ENCODE results near the gene IFNA10. TPM values are rescaled to one million over a fixed set of nuclear protein-coding genes. Genes with fewer than 3 reads are reported as not detected.

The IFNA10 gene
- total and polyA plus RNA-seq, 2 of the 13 experiments (the other 11 are each of a cell fraction or from before 2014, with no cell fraction given): not detected

Small RNA genes within 50 kb of the gene (small RNA-seq; reads per million reads assigned to genes)
- gene RF00019 (ENCODE audit: insufficient read depth in 2 of 3, insufficient read length in 3 of 3, low read depth in 2 of 3, low replicate concordance in 1 of 3): 0 reads per million in 3 experiments

Other genes starting within 250 kb of the IFNA10 start
- gene HACD4, start 175.5 kb downstream of the IFNA10 start, total RNA-seq (2016; rRNA removed; fragmentation: Illumina TruSeq; extraction: Trizol): not detected in 2 replicates
- gene HACD4, start 175.5 kb downstream of the IFNA10 start, polyA plus RNA-seq (2011; rRNA removed): not detected in 2 replicates
- gene IFNB1, start 129.2 kb downstream of the IFNA10 start, total RNA-seq (2016; rRNA removed; fragmentation: Illumina TruSeq; extraction: Trizol): not detected in 2 replicates
- gene IFNB1, start 129.2 kb downstream of the IFNA10 start, polyA plus RNA-seq (2011; rRNA removed): not detected in 2 replicates
- not detected in 2 replicates for gene IFNW1, start 65.3 kb downstream of the IFNA10 start, total RNA-seq (2016; rRNA removed; fragmentation: Illumina TruSeq; extraction: Trizol)
- not detected in 2 replicates for gene IFNW1, start 65.3 kb downstream of the IFNA10 start, polyA plus RNA-seq (2011; rRNA removed)
- gene IFNA21, start 40.5 kb downstream of the IFNA10 start, total RNA-seq (2016; rRNA removed; fragmentation: Illumina TruSeq; extraction: Trizol): not detected in 2 replicates
- not detected in 2 replicates for gene IFNA21, start 40.5 kb downstream of the IFNA10 start, polyA plus RNA-seq (2011; rRNA removed)
- not detected in 2 replicates for gene IFNA4, start 19.6 kb downstream of the IFNA10 start, total RNA-seq (2016; rRNA removed; fragmentation: Illumina TruSeq; extraction: Trizol)
- gene IFNA4, start 19.6 kb downstream of the IFNA10 start, polyA plus RNA-seq (2011; rRNA removed): not detected in 2 replicates
- not detected in 2 replicates for gene IFNA7, start 4.9 kb downstream of the IFNA10 start, total RNA-seq (2016; rRNA removed; fragmentation: Illumina TruSeq; extraction: Trizol)
- not detected in 2 replicates for gene IFNA7, start 4.9 kb downstream of the IFNA10 start, polyA plus RNA-seq (2011; rRNA removed)
- not detected in 2 replicates for gene IFNA16, start 10.2 kb upstream of the IFNA10 start, total RNA-seq (2016; rRNA removed; fragmentation: Illumina TruSeq; extraction: Trizol)
- not detected in 2 replicates for gene IFNA16, start 10.2 kb upstream of the IFNA10 start, polyA plus RNA-seq (2011; rRNA removed)
- not detected in 2 replicates for gene IFNA17, start 21.1 kb upstream of the IFNA10 start, total RNA-seq (2016; rRNA removed; fragmentation: Illumina TruSeq; extraction: Trizol)
- gene IFNA17, start 21.1 kb upstream of the IFNA10 start, polyA plus RNA-seq (2011; rRNA removed): not detected in 2 replicates
- not detected in 2 replicates for gene IFNA14, start 32.9 kb upstream of the IFNA10 start, total RNA-seq (2016; rRNA removed; fragmentation: Illumina TruSeq; extraction: Trizol)
- not detected in 2 replicates for gene IFNA14, start 32.9 kb upstream of the IFNA10 start, polyA plus RNA-seq (2011; rRNA removed)
- gene IFNA5, start 98.2 kb upstream of the IFNA10 start, total RNA-seq (2016; rRNA removed; fragmentation: Illumina TruSeq; extraction: Trizol): not detected in 2 replicates
- not detected in 2 replicates for gene IFNA5, start 98.2 kb upstream of the IFNA10 start, polyA plus RNA-seq (2011; rRNA removed)
- 17.7 and 32.7 TPM in 2 replicates for gene KLHL9, start 128.3 kb upstream of the IFNA10 start, total RNA-seq (2016; rRNA removed; fragmentation: Illumina TruSeq; extraction: Trizol)
- gene KLHL9, start 128.3 kb upstream of the IFNA10 start, polyA plus RNA-seq (2011; rRNA removed): 8.1 and 8.7 TPM in 2 replicates
- not detected in 2 replicates for gene IFNA6, start 143.7 kb upstream of the IFNA10 start, total RNA-seq (2016; rRNA removed; fragmentation: Illumina TruSeq; extraction: Trizol)
- gene IFNA6, start 143.7 kb upstream of the IFNA10 start, polyA plus RNA-seq (2011; rRNA removed): not detected in 2 replicates
- gene IFNA13, start 160.9 kb upstream of the IFNA10 start, total RNA-seq (2016; rRNA removed; fragmentation: Illumina TruSeq; extraction: Trizol): not detected in 2 replicates
- gene IFNA13, start 160.9 kb upstream of the IFNA10 start, polyA plus RNA-seq (2011; rRNA removed): not detected in 2 replicates
- not detected in 2 replicates for gene IFNA2, start 178.3 kb upstream of the IFNA10 start, total RNA-seq (2016; rRNA removed; fragmentation: Illumina TruSeq; extraction: Trizol)
- gene IFNA2, start 178.3 kb upstream of the IFNA10 start, polyA plus RNA-seq (2011; rRNA removed): not detected in 2 replicates
- not detected in 2 replicates for gene IFNA8, start 202.0 kb upstream of the IFNA10 start, total RNA-seq (2016; rRNA removed; fragmentation: Illumina TruSeq; extraction: Trizol)
- gene IFNA8, start 202.0 kb upstream of the IFNA10 start, polyA plus RNA-seq (2011; rRNA removed): not detected in 2 replicates
- not detected in 2 replicates for gene IFNA1, start 233.3 kb upstream of the IFNA10 start, total RNA-seq (2016; rRNA removed; fragmentation: Illumina TruSeq; extraction: Trizol)
- not detected in 2 replicates for gene IFNA1, start 233.3 kb upstream of the IFNA10 start, polyA plus RNA-seq (2011; rRNA removed)

Measured in HepG2 (cell line).